Right lobe of liver (tissue), 6 donors: ENCODE results near the gene GRIPAP1. TPM values are rescaled to one million over a fixed set of nuclear protein-coding genes. Genes with fewer than 3 reads are reported as not detected.

Experiments
- ATAC-seq, 4 donors: fragments of 200-7000 bp; cut with Tn5 transposase; one replicate each; pipeline ENCODE4 v1.9.1; 2020; ENCODE audit warnings: mild to moderate bottlenecking in 4 of 4, moderate library complexity in 4 of 4
- DNase-seq, 3 donors: peaks; one replicate each; pipeline ENCODE4 v3.0.0-alpha.2; 2020
- H3K27ac ChIP-seq, 3 donors: fragments of 200-600 bp; one replicate each; pipeline ENCODE4 v1.8.0; 2022
- H3K27me3 ChIP-seq, 2 donors: fragments of 200-600 bp; one replicate each; pipeline ENCODE4 v1.8.0; 2022
- H3K36me3 ChIP-seq, 4 donors: fragments of 200-600 bp; sonication (generic) in 1 of 4; one replicate each; pipeline versions ENCODE4 v1.5.1 to v1.8.0; 2017 to 2022; ENCODE audit warnings: control low read depth in 1 of 4
- H3K4me1 ChIP-seq, 4 donors: fragments of 200-600 bp; sonication (generic) in 1 of 4; one replicate each; pipeline versions ENCODE4 v1.5.1 to v1.8.0; 2017 to 2022; ENCODE audit warnings: control low read depth in 1 of 4
- H3K4me3 ChIP-seq, 3 donors: fragments of 200-600 bp; one replicate each; pipeline ENCODE4 v1.8.0; 2022
- H3K9me3 ChIP-seq, 4 donors: fragments of 200-600 bp; sonication (generic) in 1 of 4; one replicate each; pipeline versions ENCODE4 v1.5.1 to v1.8.0; 2017 to 2022; ENCODE audit warnings: control low read depth in 1 of 4
- POLR2A ChIP-seq: fragments of 450-650 bp; IDR thresholded peaks from one replicate; pipeline ENCODE4 v1.6.1; 2017; ENCODE audit warnings: antibody characterized with exemption, mild to moderate bottlenecking
- WGBS: methylation state at CpG from one replicate; pipeline ENCODE4 v1.1.6; 2018; ENCODE audit warnings: low coverage, low lambda C conversion rate; ENCODE audit not compliant: insufficient coverage; ENCODE audit errors: missing lambda C conversion rate; 5-methylcytosine and 5-hydroxymethylcytosine counted together
- intact Hi-C, 2 donors: fragments of 100-400 bp; cut with DNase I; formaldehyde crosslinking; loops; one replicate each; pipeline versions ENCODE4 v1.11.2 to v1.14.1; 2022
- total RNA-seq, 6 experiments: library from RNA; depleted of rRNA in 2 of 6; stranded (reverse); fragments of >200 nt in 2 of 6; fragmentation: NEBNext Ultra II Directional in 3 of 6; extraction: Animal tissue kit (Norgen Biotek cat#: 25700) in 3 of 6; gene quantifications; one replicate each; pipeline versions ENCODE4 v1.1.0 to v1.2.4, GENCODE V29; 2016 to 2023
- TF ChIP-seq, protein P1 (sequence below), 4 donors: fragments of 200-600 bp in 3 of 4; fragments of 450-650 bp in 1 of 4; IDR thresholded peaks; one replicate each; pipeline versions ENCODE4 v1.5.1 to v1.8.0; 2016 to 2022; ENCODE audit warnings: antibody characterized with exemption in 4 of 4, mild to moderate bottlenecking in 2 of 4
- donor health status: DM: no; HTN: yes; CAD: no.
- donor health status: DM: no; HTN: no; CAD: no.
- donor health status: DM: no; HTN: no; CAD: no.
- donor health status: DM: no; HTN: yes; CAD: no.
- donor health status: DM: no; HTN: yes; CAD: no.

Gene GRIPAP1
- total RNA-seq, 6 experiments from 2014 or later, result 15.3 to 32.1 (median 22.0) TPM

DNA sequence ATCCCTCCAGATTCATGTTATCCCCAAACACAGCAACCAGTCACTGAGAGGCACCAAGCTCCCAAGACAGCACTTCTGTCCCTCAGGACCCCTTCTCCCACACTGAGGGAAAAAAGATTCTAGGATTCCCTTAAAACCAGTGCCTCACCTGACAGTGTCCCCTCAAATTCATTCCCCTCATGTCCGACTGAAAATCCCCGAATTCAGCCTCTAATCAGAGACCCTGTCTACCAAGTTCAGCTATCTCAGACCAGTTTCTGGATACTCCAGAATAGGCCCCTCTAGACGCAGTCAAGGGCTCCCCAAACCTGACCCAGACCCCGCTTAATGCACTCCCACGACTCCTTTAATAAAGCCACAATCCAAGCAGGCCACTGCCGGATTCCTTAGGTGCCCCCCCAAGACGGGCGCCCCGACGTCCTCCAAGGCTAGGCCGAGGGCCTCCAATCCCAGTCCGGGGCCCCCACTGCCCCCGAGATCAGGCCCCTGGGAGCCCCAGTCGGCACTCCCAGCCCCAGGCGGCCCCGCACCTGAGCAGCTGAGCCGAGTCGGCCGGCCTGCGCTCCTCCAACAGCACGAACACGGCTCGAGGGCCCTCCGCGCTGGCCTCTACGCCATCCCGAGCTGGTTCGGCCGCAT lies 40.6 kb upstream of the GRIPAP1 start:
- H3K4me3 ChIP-seq, result peak overlapping the region; percentile 68 to 70 (median 68)
- TF ChIP-seq, protein P1, sequence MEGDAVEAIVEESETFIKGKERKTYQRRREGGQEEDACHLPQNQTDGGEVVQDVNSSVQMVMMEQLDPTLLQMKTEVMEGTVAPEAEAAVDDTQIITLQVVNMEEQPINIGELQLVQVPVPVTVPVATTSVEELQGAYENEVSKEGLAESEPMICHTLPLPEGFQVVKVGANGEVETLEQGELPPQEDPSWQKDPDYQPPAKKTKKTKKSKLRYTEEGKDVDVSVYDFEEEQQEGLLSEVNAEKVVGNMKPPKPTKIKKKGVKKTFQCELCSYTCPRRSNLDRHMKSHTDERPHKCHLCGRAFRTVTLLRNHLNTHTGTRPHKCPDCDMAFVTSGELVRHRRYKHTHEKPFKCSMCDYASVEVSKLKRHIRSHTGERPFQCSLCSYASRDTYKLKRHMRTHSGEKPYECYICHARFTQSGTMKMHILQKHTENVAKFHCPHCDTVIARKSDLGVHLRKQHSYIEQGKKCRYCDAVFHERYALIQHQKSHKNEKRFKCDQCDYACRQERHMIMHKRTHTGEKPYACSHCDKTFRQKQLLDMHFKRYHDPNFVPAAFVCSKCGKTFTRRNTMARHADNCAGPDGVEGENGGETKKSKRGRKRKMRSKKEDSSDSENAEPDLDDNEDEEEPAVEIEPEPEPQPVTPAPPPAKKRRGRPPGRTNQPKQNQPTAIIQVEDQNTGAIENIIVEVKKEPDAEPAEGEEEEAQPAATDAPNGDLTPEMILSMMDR (IDR thresholded peaks at IDR 0.05), result no peak
- TF ChIP-seq POLR2A, result no peak
- intact Hi-C loops, result no loop called here
- peak in 1 of 4 donors; percentile 1 for ATAC-seq
- DNase-seq, result no peak
- 15% methylated on average over 3 of the region's 29 CpGs for WGBS
- peaks cover 0 to 14% (median 0%) of the 10 kb centered on the region in 4 donors for H3K36me3 ChIP-seq
- H3K9me3 ChIP-seq, result no peaks in the 10 kb centered on the region
- H3K4me1 ChIP-seq, result peaks cover 0 to 8% (median 0%) of the 10 kb centered on the region in 4 donors
- peak overlapping the region; percentile 96 to 98 (median 97) for H3K27ac ChIP-seq
- no peaks in the 10 kb centered on the region for H3K27me3 ChIP-seq

DNA sequence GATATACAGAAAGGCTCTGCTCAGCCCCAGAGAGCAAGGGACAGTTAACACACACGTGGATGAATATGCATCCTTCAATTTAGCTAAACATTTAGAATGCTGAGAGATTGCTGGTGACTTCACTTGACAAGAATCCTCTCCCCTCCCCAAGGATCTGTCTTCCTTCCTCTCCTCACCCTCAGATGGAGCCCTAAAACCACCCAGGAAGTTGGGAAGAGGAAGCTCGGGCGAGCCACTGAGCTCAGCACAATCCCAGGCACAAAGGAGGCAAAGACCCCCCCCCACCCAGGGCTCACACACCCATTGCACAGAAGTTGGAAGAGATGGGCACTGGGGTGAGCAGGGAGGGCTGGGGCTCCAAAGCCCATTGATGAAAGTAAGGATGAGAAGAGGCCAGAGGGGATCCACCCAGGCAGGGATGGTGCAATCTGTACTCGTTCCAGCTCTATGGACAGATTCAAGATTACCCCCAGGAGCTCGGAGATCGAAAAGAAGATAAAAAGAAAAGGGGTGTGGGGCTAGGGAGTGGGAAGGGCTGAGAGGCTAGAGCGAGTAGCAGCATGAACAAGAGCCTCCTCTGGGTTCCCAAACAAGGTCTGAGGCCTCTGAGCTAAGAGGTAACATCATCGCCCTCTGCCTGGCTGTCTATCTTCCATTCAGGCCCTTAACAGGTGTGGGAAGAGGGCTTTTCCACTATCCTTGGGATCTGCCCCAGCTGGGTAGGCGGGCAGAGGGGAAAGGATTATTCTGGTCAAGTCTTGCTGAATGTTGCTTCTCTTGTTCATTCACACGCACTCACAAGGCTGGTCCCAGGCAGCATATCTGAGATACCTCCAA lies 39.9 kb upstream of the GRIPAP1 start:
- Histone ChIP-seq H3K36me3 (peaks cover 0 to 21% (median under 1%) of the 10 kb centered on the region in 4 donors), H3K4me3 (peak overlapping the region; percentile 68 to 70 (median 68)), H3K4me1 (peaks cover 0 to 8% (median 0%) of the 10 kb centered on the region in 4 donors), H3K27me3 (no peaks in the 10 kb centered on the region), H3K9me3 (no peaks in the 10 kb centered on the region), H3K27ac (peak overlapping the region; percentile 96 to 98 (median 97))
- intact Hi-C loops, result no loop called here
- TF ChIP-seq, protein P1 (IDR thresholded peaks at IDR 0.05), result no peak
- TF ChIP-seq POLR2A, result no peak
- ATAC-seq (no peak), DNase-seq (no peak)
- WGBS, result 20% methylated on average over 9 of the region's 10 CpGs

DNA sequence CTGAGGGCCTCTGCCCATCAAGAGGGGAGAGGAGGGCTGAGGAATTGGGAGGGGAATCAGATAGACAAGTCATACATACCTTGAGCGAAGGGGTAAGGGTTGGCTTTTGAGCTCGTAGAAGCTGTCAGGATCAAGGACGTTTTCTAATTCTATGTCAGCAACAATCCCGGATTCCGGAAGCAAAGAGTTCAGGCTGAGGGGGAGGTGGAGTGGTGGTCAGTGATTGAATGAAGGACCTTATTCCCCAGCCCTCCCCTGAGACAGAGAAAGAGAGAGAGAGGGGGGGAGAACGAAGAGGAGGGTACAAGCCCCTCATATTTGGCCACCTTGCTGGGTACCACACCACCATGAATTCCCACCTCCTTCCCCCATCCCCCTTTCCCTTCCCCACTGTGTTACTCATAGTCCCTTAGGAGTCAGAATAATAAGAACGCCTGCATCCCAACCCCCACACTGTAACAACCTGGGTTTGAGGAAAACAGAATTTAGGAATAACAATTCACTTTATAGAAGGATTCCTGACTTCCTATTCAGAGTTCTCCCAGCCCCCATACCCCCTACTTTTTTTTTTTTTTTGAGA lies 38.4 kb upstream of the GRIPAP1 start:
- H3K4me3 ChIP-seq, result peak overlapping the region; percentile 12 to 27 (median 16)
- H3K9me3 ChIP-seq, result no peaks in the 10 kb centered on the region
- peaks cover 0 to 28% (median 5%) of the 10 kb centered on the region in 4 donors for H3K36me3 ChIP-seq
- H3K4me1 ChIP-seq, result peaks cover 0 to 8% (median 0%) of the 10 kb centered on the region in 4 donors
- no peaks in the 10 kb centered on the region for H3K27me3 ChIP-seq
- intact Hi-C loops, result no loop called here
- TF ChIP-seq, protein P1 (IDR thresholded peaks at IDR 0.05), result no peak
- TF ChIP-seq POLR2A, result no peak
- DNase-seq (no peak), ATAC-seq (no peak)
- WGBS, result 27% methylated on average over 7 of the region's 7 CpGs
- peak overlapping the region; percentile 47 to 98 (median 63) for H3K27ac ChIP-seq

DNA sequence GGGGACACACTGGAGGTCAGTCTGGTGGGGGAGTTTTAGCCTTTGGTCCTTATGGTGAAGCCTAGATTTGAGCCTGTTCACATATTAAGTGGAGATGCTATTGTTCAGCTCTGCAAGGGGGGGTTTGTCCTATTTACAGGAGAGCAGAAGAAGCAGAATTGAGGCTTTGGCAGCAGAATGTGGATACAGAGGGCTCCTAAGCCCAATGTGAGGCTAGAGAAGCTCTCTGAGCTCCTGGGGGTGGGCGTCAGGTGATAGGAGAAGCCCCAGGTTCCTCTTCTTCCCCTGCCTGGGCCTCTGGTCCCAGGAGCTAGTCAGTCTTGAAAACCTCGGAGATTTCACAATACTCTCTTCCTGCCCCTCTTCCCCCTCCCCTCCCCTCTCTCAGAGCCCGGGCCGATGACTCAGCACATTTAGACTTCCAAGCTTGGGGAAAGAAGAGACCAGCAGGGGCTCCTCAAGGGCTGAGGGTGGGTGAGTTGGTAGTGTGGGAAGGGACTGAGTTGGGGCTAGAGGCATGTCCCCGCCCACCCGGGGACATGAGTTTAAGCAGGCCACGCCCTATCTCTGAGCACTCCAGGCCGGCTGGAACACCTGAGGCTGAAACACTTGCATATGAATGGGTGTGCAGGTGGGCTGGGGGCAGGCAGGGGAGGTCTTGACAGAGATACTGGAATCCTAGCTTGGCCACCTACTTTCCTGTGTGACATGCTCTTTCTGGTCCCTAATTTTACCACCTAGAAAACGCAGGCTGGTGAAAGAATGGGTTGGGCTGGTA lies 37.7 kb upstream of the GRIPAP1 start:
- H3K27me3 ChIP-seq, result no peaks in the 10 kb centered on the region
- 15% methylated on average over 7 of the region's 9 CpGs for WGBS
- H3K9me3 ChIP-seq, result no peaks in the 10 kb centered on the region
- peak overlapping the region; percentile 12 to 27 (median 16) for H3K4me3 ChIP-seq
- ATAC-seq (peak; percentile 4 to 35 (median 24)), DNase-seq (peak; percentile 72 to 74 (median 72))
- H3K27ac ChIP-seq, result peak overlapping the region; percentile 47 to 98 (median 63)
- peaks cover 0 to 29% (median 5%) of the 10 kb centered on the region in 4 donors for H3K36me3 ChIP-seq
- H3K4me1 ChIP-seq, result peaks cover 0 to 8% (median 0%) of the 10 kb centered on the region in 4 donors
- intact Hi-C loops, result no loop called here
- TF ChIP-seq, protein P1 (IDR thresholded peaks at IDR 0.05), result no peak
- no peak for TF ChIP-seq POLR2A
